Heart right ventricle (tissue), 16 donors: ENCODE results near the gene HPDL. TPM values are rescaled to one million over a fixed set of nuclear protein-coding genes. Genes with fewer than 3 reads are reported as not detected.

Source experiments
- ATAC-seq, 8 donors: fragments of 200-7000 bp; cut with Tn5 transposase; one replicate each; pipeline ENCODE4 v1.9.1; 2020; ENCODE audit warnings: mild to moderate bottlenecking in 8 of 8, moderate library complexity in 8 of 8, moderate number of reproducible peaks in 1 of 8
- DNase-seq, 2 donors: peaks; one replicate each; pipeline ENCODE4 v3.0.0-alpha.2; 2020
- H3K27ac ChIP-seq, 10 donors: fragments of 200-600 bp; sonication (generic) in 2 of 10; one replicate each; pipeline versions ENCODE4 v1.5.0 to v1.8.0; 2020 to 2022; ENCODE audit warnings: mild to moderate bottlenecking in 3 of 10
- H3K27me3 ChIP-seq, 7 donors: fragments of 200-600 bp; one replicate each; pipeline ENCODE4 v1.8.0; 2021 to 2022; ENCODE audit warnings: mild to moderate bottlenecking in 2 of 7
- H3K36me3 ChIP-seq, 9 donors: fragments of 200-600 bp; sonication (generic) in 1 of 9; one replicate each; pipeline versions ENCODE4 v1.5.0 to v1.8.0; 2020 to 2022; ENCODE audit warnings: mild to moderate bottlenecking in 2 of 9
- H3K4me1 ChIP-seq, 9 donors: fragments of 200-600 bp; sonication (generic) in 1 of 9; one replicate each; pipeline versions ENCODE4 v1.5.0 to v1.8.0; 2020 to 2022; ENCODE audit warnings: mild to moderate bottlenecking in 4 of 9
- H3K4me3 ChIP-seq, 10 donors: fragments of 200-600 bp; sonication (generic) in 2 of 10; one replicate each; pipeline versions ENCODE4 v1.5.0 to v1.8.0; 2020 to 2022; ENCODE audit warnings: mild to moderate bottlenecking in 7 of 10, moderate library complexity in 2 of 10
- H3K9me3 ChIP-seq, 11 donors: fragments of 200-600 bp in 10 of 11; sonication (generic) in 2 of 11; one replicate each; pipeline versions ENCODE4 v1.5.0 to v1.8.0; 2013 to 2022; ENCODE audit warnings: mild to moderate bottlenecking in 2 of 11, control low read depth in 1 of 11, moderate library complexity in 1 of 11
- WGBS, 2 donors: extraction: QIAGEN DNeasy Blood & Tissue Kit; methylation state at CpG; one replicate each; pipeline ENCODE4 v1.1.7; 2013; ENCODE audit warnings: inconsistent platforms in 1 of 2; 5-methylcytosine and 5-hydroxymethylcytosine counted together
- intact Hi-C, 10 donors: fragments of 100-400 bp; cut with DNase I; formaldehyde crosslinking; loops; one replicate each; pipeline versions ENCODE4 v1.11.1 to v1.14.2; 2022
- polyA plus RNA-seq, 2 donors: library from polyadenylated mRNA; stranded (reverse); fragments of 200-250 nt; gene quantifications; one replicate each; pipeline ENCODE4 v1.2.3, GENCODE V29; 2013
- total RNA-seq, 10 donors: library from RNA; stranded (reverse); fragmentation: NEBNext Ultra II Directional in 3 of 10; extraction: Animal tissue kit (Norgen Biotek cat#: 25700) in 3 of 10; gene quantifications; one replicate each; pipeline versions ENCODE4 v1.2.1 to v1.2.4, GENCODE V29; 2021 to 2023
- TF ChIP-seq, protein P1 (sequence below), 9 donors: fragments of 200-600 bp; sonication (generic) in 2 of 9; IDR thresholded peaks; one replicate each; pipeline versions ENCODE4 v1.5.0 to v1.8.0; 2021 to 2022; ENCODE audit warnings: antibody characterized with exemption in 9 of 9, mild to moderate bottlenecking in 5 of 9, moderate library complexity in 1 of 9
- donor health status: Arrhythmogenic right ventricular cardiomyopathy.
- donor health status: ischemic (EF 13 %, LVEDD 7.1; RV severe dilation, severe dysfunction).
- donor health status: healthy with polysubstance abuse.
- donor health status: DM: no; HTN: yes; CAD: no.
- donor health status: DM: no; HTN: no; CAD: no.
- donor health status: ischemic (EF 25% LVEDD 6.9; RV normal size, moderate dysfunction).
- donor health status: ischemic (EF 25% LVEDD 5.7; RV mildly dilated, moderate dysfunction).
- donor health status: healthy.
- donor health status: DM: yes; HTN: yes; CAD: no.
- donor health status: Ischemic cardiomyopathy.
- donor health status: ischemic (EF 35%, LVEDD 5.7; RV mildly dilated, moderate dysfunction).
- donor health status: nonischemic (EF 11% LVEDD 7.7; RV severe dilation, severe dysfunction).
- donor health status: DM: yes; HTN: yes; CAD: no.
- donor health status: PGD.
- donor health status: ischemic (EF 29% LVEDD 5.4; RV normal size, mild dysfunction).
- donor health status: nonischemic (EF 23%, LVEDD 6.1; RV moderate dilation, normal function).

HPDL gene
- total and polyA plus RNA-seq, 12 donors: 0.17 to 0.62 (median 0.37) TPM; not detected in 7

DNA sequence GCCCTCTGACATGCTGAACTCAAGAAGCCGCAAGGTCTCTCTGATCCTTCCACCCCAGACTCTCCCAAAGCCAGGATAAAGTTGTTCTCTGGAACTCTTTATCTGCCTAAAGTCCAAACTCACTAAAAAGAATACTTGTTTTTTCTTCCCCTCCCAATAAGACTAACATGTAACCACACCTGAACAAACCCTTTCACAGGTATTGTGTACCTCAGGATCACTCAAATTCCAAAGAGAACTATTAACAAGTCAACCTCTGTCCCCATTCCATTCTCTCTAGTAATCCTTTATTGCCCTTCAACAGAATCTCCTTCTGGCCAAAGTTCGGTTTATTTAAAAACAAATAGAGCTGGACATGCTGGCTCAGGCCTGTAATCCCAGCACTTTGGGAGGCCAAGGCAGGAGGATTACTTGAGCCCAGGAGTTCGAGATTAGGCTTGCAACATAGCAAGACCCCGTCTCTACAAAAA is 9.2 kb downstream of the HPDL start:
- no peak for DNase-seq
- Histone ChIP-seq H3K9me3 (no peaks in the 10 kb centered on the region), H3K4me3 (no peak overlapping the region), H3K27ac (no peak overlapping the region), H3K4me1 (peaks cover 7 to 28% (median 11%) of the 10 kb centered on the region in 9 donors), H3K36me3 (peaks cover 0 to 35% (median 27%) of the 10 kb centered on the region in 9 donors), H3K27me3 (no peaks in the 10 kb centered on the region)
- WGBS, 2 donors: 94 to 95% methylated on average over 4 of the region's 4 CpGs
- no peak for ATAC-seq
- intact Hi-C loops: no loop called here
- TF ChIP-seq, protein P1, sequence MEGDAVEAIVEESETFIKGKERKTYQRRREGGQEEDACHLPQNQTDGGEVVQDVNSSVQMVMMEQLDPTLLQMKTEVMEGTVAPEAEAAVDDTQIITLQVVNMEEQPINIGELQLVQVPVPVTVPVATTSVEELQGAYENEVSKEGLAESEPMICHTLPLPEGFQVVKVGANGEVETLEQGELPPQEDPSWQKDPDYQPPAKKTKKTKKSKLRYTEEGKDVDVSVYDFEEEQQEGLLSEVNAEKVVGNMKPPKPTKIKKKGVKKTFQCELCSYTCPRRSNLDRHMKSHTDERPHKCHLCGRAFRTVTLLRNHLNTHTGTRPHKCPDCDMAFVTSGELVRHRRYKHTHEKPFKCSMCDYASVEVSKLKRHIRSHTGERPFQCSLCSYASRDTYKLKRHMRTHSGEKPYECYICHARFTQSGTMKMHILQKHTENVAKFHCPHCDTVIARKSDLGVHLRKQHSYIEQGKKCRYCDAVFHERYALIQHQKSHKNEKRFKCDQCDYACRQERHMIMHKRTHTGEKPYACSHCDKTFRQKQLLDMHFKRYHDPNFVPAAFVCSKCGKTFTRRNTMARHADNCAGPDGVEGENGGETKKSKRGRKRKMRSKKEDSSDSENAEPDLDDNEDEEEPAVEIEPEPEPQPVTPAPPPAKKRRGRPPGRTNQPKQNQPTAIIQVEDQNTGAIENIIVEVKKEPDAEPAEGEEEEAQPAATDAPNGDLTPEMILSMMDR (IDR thresholded peaks at IDR 0.05): no peak

DNA sequence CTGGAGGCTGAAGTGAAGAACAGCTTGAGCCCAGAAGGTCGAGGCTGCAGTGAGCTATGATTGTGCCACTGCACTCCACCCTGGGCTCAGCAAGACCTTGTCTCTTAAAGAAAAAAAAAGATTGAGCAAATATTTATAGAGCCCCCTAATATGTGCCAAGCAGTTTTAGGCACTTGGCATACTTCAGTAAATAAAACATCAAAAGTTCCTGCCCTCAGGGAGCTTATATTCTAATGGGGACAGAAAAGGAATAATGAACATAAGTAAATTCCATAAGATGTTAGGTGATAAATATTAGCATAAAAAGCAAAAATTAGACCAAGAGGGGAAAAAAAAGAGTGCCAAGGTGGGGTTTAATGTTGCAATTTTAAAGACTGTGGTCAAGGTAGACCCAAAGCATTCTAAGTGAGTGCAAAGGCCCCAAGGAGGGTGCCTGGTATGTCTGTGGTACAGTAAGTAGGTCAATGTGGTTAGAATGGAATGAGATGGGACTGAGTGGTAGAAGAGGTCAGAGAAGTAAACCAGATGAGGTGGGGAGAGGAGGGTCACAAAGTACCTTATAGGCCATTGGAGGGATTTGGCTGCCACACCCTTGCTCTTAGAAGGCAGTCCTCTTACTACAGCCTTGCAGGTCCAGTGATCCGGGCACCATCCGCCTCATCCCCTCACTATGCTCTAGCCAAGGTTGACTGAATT is 11.1 kb downstream of the HPDL start:
- Histone ChIP-seq H3K4me3 (no peak overlapping the region), H3K36me3 (peaks cover 0 to 31% (median 23%) of the 10 kb centered on the region in 9 donors), H3K27ac (no peak overlapping the region), H3K4me1 (peaks cover 11 to 43% (median 25%) of the 10 kb centered on the region in 9 donors), H3K27me3 (no peaks in the 10 kb centered on the region), H3K9me3 (no peaks in the 10 kb centered on the region)
- TF ChIP-seq, protein P1 (IDR thresholded peaks at IDR 0.05): no peak
- ATAC-seq: no peak
- no peak for DNase-seq
- 76 to 92% methylated on average over 3 of the region's 3 CpGs for WGBS, 2 donors
- intact Hi-C loops: no loop called here

DNA sequence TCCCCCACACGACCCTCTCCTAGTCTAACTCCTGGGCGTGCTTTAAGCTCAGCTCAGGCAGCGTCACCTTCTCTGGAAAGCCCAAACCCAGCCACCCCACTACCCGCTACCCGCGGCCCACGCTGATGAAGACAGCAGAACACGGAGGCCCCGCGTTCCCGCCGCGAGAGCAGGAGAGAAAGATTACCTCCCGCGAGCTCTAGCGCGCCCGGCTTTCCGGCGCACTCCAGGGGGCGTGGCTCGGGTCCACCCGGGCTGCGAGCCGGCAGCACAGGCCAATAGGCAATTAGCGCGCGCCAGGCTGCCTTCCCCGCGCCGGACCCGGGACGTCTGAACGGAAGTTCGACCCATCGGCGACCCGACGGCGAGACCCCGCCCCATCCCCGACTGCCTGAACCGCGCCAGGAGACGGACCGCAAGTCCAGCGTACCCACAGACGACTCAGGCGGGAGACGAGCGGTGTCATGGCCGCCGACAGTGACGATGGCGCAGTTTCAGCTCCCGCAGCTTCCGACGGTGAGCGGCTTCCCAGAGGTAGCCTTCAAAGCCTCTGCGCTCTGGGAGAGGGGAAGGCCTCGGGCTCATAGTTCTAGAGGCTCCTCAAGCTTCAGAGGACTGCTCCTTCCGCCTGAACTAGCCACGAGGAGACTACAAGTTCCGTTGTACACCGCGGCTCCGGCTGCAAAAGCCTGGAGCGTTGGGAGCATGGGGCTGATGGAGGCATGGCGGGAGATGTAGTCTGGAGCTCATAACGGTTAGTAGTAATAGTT is 13.3 kb downstream of the HPDL start, which contains the start of the genes MUTYH and TOE1:
MUTYH (minus strand) TSS at position 652 of the 770 bp plus-strand sequence. CDS start 5,935 bp downstream, outside the sequence.
TOE1 (plus strand) TSS at position 382 of the 770 bp plus-strand sequence; CDS start at position 465, 83 bp downstream.
- DNase-seq (peak; percentile 93), ATAC-seq (peak; percentile 95 to 97 (median 96))
- peak within 1 kb of the TSS; percentile 85 to 99 (median 96) for H3K27ac ChIP-seq
- TF ChIP-seq, protein P1 (IDR thresholded peaks at IDR 0.05): peak in 3 of 9 donors; percentile 4 to 34 (median 31)
- H3K9me3 ChIP-seq: no peaks in the 10 kb centered on the region
- no peaks in the 10 kb centered on the region for H3K27me3 ChIP-seq
- peaks cover 11 to 35% (median 25%) of the 10 kb centered on the region in 9 donors for H3K4me1 ChIP-seq
- intact Hi-C loops: no loop called here
- H3K4me3 ChIP-seq: peak within 1 kb of the TSS; percentile 58 to 91 (median 82)
- H3K36me3 ChIP-seq: peaks cover 0 to 37% (median 30%) of the 10 kb centered on the region in 9 donors
- WGBS, 2 donors: 1% methylated on average over 70 of the region's 70 CpGs

DNA sequence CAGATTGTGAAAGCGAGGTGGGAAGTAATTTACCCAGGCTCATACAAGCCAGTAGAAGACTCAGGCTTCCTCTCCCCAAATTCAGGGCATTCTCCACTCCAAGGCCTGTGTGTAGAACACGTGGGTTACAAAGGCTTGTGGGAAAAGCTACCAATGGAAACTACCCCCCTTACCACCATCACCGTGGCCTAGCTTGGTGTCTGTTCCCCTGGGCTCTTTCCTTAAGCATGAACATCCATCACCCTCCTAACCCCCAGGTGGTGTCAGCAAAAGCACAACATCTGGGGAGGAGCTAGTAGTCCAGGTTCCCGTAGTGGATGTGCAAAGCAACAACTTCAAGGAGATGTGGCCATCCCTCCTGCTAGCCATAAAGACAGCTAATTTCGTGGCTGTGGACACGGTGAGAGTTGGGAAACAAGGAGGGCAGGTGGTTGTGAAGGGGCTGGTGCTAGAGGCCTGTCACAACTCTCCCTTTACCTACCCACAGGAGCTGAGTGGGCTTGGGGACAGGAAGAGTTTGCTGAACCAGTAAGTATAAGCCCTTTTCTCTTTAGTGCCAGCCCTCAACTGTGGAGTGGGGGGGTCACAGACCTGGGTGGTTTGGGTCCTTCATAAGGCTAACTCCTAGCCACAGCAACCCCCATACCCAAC is 14.2 kb downstream of the HPDL start:
- ATAC-seq (no peak), DNase-seq (no peak)
- Histone ChIP-seq H3K9me3 (no peaks in the 10 kb centered on the region), H3K27ac (peak overlapping the region in 9 of 10 donors; percentile 92 to 99 (median 97)), H3K27me3 (no peaks in the 10 kb centered on the region), H3K4me3 (peak overlapping the region; percentile 58 to 91 (median 82)), H3K4me1 (peaks cover 11 to 35% (median 25%) of the 10 kb centered on the region in 9 donors), H3K36me3 (peaks cover 0 to 47% (median 30%) of the 10 kb centered on the region in 9 donors)
- 34 to 44% methylated on average over 6 of the region's 6 CpGs for WGBS, 2 donors
- TF ChIP-seq, protein P1 (IDR thresholded peaks at IDR 0.05): no peak
- intact Hi-C loops: no loop called here
